Posterior cingulate gyrus (tissue), 11 donors: ENCODE results near the gene LCK.
"Not testable (repeated sequence)": the region's sequence is repeated elsewhere in the genome, so short reads cannot be mapped to it uniquely, and the experiment has no call there.

Source experiments
- DNase-seq, 10 donors: peaks; one replicate each; pipeline versions ENCODE4 v3.0.0 to v3.0.0-alpha.2; 2020 to 2021; ENCODE audit warnings: mixed read lengths in 3 of 10
- intact Hi-C: fragments of 100-400 bp; cut with DNase I; formaldehyde crosslinking; loops from one replicate; pipeline ENCODE4 v1.15.1; 2023

The LCK gene

GRCh38 chr1:32269744-32270143, 18.7 kb downstream of the LCK start:
- intact Hi-C loops, result no loop called here

GRCh38 chr1:32272557-32273390, 21.7 kb downstream of the LCK start:
- intact Hi-C loops, result no loop called here

More at GRCh38 chr1:32269744-32270143, 18.7 kb downstream of the LCK start:
- DNase-seq, result no peak

GRCh38 chr1:32273391-32274208, 22.5 kb downstream of the LCK start:
- intact Hi-C loops, result no loop called here
- DNase-seq, result no peak

More at GRCh38 chr1:32272557-32273390, 21.7 kb downstream of the LCK start:
- no peak for DNase-seq

GRCh38 chr1:32274646-32275340, 23.7 kb downstream of the LCK start:
- intact Hi-C loops, result no loop called here
- DNase-seq, result no peak

DNA sequence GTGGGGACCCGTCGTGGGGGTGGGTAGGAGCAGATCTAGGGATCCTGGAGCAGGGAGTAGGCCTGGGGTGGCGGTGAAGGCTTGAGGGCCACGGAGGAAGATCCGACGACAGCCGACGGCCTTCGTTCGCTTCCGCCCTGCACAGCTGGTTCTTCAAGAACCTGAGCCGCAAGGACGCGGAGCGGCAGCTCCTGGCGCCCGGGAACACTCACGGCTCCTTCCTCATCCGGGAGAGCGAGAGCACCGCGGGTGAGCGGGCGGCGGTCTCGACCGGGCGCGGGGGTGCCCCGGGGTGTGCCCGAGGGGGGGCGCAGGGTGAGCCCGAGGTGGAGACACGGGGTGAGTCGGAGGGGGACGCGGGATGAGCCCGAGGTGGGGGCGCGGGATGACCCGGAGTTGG, 24.4 kb downstream of the LCK start:
- intact Hi-C loops, result no loop called here
- no peak for DNase-seq

DNA sequence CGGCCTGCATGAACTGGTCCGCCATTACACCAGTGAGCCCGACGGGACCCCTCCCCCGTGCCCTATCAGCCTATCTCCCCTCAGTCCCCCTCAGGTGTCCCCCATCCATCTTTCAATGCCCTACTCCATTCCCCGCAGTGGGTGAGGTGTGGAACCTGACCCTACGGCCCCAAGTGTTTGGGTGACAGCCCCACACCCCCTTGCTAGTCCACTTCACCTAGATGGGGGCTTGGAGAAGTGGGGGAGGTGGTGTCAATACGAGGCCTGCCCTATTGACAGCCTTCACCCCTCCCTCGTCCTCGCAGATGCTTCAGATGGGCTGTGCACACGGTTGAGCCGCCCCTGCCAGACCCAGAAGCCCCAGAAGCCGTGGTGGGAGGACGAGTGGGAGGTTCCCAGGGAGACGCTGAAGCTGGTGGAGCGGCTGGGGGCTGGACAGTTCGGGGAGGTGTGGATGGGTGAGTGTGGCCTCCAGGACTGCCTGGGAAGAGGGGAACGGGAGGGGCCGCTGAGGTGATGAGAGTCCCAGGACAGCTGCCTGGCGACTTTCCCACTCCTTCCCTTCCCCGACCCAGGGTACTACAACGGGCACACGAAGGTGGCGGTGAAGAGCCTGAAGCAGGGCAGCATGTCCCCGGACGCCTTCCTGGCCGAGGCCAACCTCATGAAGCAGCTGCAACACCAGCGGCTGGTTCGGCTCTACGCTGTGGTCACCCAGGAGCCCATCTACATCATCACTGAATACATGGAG, 25.1 kb downstream of the LCK start:
- intact Hi-C loops, result no loop called here
- peak in 1 of 10 donors; percentile 60 for DNase-seq

GRCh38 chr1:32284777-32285176, 33.7 kb downstream of the LCK start:
- intact Hi-C loops, result loop anchor here (10.0 kb wide), 1 partner anchor 740 kb away; no protein-coding TSS in a partner anchor

GRCh38 chr1:32285658-32286057, 34.6 kb downstream of the LCK start:
- no peak for DNase-seq
- intact Hi-C loops, result loop anchor here (10.0 kb wide), 1 partner anchor 741 kb away; no protein-coding TSS in a partner anchor

More at GRCh38 chr1:32284777-32285176, 33.7 kb downstream of the LCK start:
- not testable (repeated sequence) for DNase-seq

DNA sequence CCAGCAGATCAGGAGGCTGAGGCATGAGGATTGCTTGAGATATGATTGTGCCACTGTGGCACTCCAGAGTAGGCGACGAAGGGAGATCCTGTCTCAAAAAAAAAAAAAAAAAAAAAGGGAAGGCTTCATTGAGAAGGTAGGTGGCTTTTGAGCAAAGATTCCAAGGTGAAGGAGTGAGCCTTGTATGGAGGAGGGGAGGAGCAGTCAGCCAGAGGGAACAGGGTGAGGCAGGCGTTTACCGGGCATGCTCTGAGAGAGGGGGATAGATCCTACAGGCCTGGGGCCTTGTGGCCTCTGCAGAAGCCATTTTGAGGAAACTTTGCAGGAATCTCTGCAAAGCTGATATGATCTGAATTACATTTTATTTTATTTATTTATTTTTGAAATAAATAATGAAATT, 35.7 kb downstream of the LCK start:
- intact Hi-C loops, result loop anchor here (10.0 kb wide), 1 partner anchor 742 kb away; no protein-coding TSS in a partner anchor
- peak in 1 of 10 donors; percentile 29 for DNase-seq

DNA sequence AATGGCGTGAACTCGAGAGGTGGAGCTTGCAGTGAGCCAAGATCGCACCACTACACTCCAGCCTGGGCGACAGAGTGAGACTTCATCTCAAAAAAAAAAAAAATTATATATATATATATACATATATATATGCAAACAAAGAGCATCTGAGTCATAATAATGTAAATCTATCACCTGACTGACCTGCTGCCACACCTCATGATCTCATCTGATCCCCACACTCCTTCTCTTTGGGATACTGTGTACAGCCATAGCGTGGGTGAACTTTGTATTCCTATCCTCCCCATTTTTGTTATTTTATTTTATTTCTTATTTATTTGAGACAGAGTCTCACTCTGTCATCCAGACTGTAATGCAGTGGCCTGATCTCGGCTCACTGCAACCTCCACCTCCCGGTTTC, 38.2 kb downstream of the LCK start:
- intact Hi-C loops, result loop anchor here (10.0 kb wide), 1 partner anchor 744 kb away; no protein-coding TSS in a partner anchor

DNA sequence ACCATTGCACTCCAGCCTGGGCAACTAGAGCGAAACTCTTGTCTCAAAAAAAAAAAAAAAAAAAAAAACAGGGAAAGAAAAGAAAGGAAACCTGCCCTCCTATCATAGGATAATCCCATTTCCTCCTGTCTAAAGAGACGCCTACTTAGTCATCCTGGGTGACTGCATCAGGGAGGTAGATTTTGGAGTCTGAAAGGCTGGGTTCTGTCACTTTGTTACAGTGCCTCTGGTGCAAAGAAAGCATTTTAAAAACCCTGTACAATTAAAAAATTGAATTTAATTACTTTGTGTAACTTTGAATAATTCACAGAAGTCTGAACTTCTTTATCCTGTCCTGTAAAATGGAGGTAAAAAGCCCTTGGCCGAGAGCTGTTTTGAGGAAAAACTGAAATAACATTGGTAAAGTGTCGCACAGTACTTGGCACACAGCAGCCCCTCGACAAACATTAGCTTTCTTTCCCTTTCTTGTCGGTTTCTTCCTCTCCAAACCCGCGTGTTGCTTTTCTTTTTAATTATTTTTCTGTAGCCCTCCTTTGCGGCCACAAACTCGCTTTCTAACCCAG, 40.2 kb downstream of the LCK start:
- no peak for DNase-seq
- intact Hi-C loops, result loop anchor here (5.0 kb wide), 1 partner anchor 69 kb away; the partner anchor contains the start of genes EIF3I and TMEM234

More for the DNA sequence above, 38.2 kb downstream of the LCK start:
- no peak for DNase-seq

GRCh38 chr1:32291708-32292538, 40.9 kb downstream of the LCK start, which contains the start of gene HDAC1:
HDAC1 (plus strand) TSS chr1:32292083; CDS start chr1:32292170, 87 bp downstream.
- DNase-seq, result peak; percentile 78 to 97 (median 82)
- intact Hi-C loops, result loop anchor here (5.0 kb wide), 1 partner anchor 70 kb away; the partner anchor contains the start of genes EIF3I and TMEM234

GRCh38 chr1:32298211-32298610, 47.1 kb downstream of the LCK start:
- DNase-seq, result peak in 1 of 10 donors; percentile 49
- intact Hi-C loops, result not testable (repeated sequence)

- intact Hi-C loops, result no loop called here
These were observed 48.3 kb downstream of the LCK start for GRCh38 chr1:32299327-32299726.

DNA sequence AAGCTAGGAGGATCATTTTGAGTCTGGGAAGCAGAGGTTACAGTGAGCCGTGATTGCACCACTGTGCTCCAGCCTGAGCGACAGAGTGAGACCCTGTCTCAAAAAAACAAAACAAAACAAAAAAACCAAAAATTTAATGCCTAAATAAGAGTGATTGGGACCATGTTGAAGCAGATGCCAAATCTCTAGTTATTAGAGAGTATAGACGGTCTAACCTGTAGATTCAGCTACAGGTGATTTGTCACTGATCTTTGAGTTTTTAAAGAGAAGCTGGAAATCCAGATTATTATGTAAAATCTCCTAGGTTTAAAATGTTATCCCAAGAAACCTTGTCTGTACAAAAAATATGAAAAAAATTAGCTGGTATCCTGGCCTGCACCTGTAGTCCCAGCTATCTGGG, 52.3 kb downstream of the LCK start:
- DNase-seq, result no peak
- intact Hi-C loops, result no loop called here

More at GRCh38 chr1:32299327-32299726, 48.3 kb downstream of the LCK start:
- DNase-seq, result no peak

GRCh38 chr1:32303997-32304622, 53.0 kb downstream of the LCK start:
- intact Hi-C loops, result no loop called here
- DNase-seq, result no peak

DNA sequence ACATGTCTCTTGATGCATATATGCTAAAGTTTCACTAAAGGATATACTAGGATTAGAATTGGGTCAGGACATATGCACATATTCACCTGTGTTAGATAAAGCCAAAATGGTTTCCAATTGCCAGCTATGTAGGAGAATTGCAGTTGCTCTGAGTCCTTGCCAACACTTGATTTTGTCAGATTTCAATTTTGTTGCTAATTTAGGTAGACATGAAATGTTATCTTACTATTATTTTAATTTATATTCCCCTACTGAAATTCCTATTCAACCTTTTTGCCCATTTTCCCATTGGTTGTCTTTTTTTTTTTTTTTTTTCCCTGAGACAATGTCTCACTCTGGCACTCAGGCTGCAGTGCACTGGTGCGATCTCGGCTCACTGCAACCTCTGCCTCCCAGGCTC, 54.2 kb downstream of the LCK start:
- intact Hi-C loops, result no loop called here
- DNase-seq, result no peak

- intact Hi-C loops, result no loop called here
- no peak for DNase-seq
These were observed 56.3 kb downstream of the LCK start for GRCh38 chr1:32307324-32307723.
